Activated CD8-positive, alpha-beta memory T cell treated with anti-CD3 and anti-CD28 coated beads for 24 hours (primary cell): ENCODE measurements around the gene EXPH5.

ENCODE experiments used
- DNase-seq: peaks from one replicate; pipeline ENCODE4 v3.0.0-alpha.2; 2020

The EXPH5 gene

GRCh38 chr11:108561535-108561991 is 32.0 kb downstream of the EXPH5 start:
- no peak for DNase-seq

- no peak for DNase-seq
These were observed 33.7 kb downstream of the EXPH5 start for GRCh38 chr11:108559904-108560303.

GRCh38 chr11:108559340-108559739 is 34.2 kb downstream of the EXPH5 start:
- DNase-seq, result no peak

- DNase-seq, result no peak
These were observed 35.3 kb downstream of the EXPH5 start for GRCh38 chr11:108558222-108558621.

GRCh38 chr11:108556019-108556418 is 37.5 kb downstream of the EXPH5 start:
- DNase-seq, result no peak

- DNase-seq, result no peak
These were observed 41.7 kb downstream of the EXPH5 start for GRCh38 chr11:108551651-108552462.

- no peak for DNase-seq
These were observed 44.2 kb downstream of the EXPH5 start for GRCh38 chr11:108549319-108549885.

GRCh38 chr11:108545909-108546501 is 47.6 kb downstream of the EXPH5 start:
- no peak for DNase-seq

- no peak for DNase-seq
These were observed 50.1 kb downstream of the EXPH5 start for GRCh38 chr11:108543316-108543964.

- no peak for DNase-seq
These were observed 52.0 kb downstream of the EXPH5 start for GRCh38 chr11:108541531-108541930.

- DNase-seq, result no peak
These were observed 55.1 kb downstream of the EXPH5 start for GRCh38 chr11:108538502-108538901.

GRCh38 chr11:108538022-108538424 is 55.5 kb downstream of the EXPH5 start:
- DNase-seq, result no peak

- no peak for DNase-seq
These were observed 56.8 kb downstream of the EXPH5 start for GRCh38 chr11:108536783-108537182.

GRCh38 chr11:108535384-108535955 is 58.1 kb downstream of the EXPH5 start:
- DNase-seq, result no peak

GRCh38 chr11:108534274-108534882 is 59.2 kb downstream of the EXPH5 start:
- DNase-seq, result no peak

- DNase-seq, result no peak
These were observed 63.1 kb downstream of the EXPH5 start for GRCh38 chr11:108530426-108530825.

- DNase-seq, result no peak
These were observed 66.2 kb downstream of the EXPH5 start for GRCh38 chr11:108527382-108527781.

- DNase-seq, result no peak
These were observed 68.4 kb downstream of the EXPH5 start for GRCh38 chr11:108525161-108525560.

GRCh38 chr11:108524422-108524821 is 69.1 kb downstream of the EXPH5 start:
- DNase-seq, result no peak

- no peak for DNase-seq
These were observed 71.2 kb downstream of the EXPH5 start for GRCh38 chr11:108522318-108522717.

- DNase-seq, result no peak
These were observed 75.0 kb downstream of the EXPH5 start for GRCh38 chr11:108518581-108518980.

- DNase-seq, result no peak
These were observed 77.4 kb downstream of the EXPH5 start for GRCh38 chr11:108516125-108516524.

GRCh38 chr11:108512708-108513107 is 80.9 kb downstream of the EXPH5 start:
- DNase-seq, result no peak
